Effector CD8-positive, alpha-beta T cell (primary cell): ENCODE results near the gene MUC5B.

Experiments
- DNase-seq: peaks from one replicate; lab custom pipeline; 2025; lab: John Stamatoyannopoulos, UW

Gene MUC5B

DNA sequence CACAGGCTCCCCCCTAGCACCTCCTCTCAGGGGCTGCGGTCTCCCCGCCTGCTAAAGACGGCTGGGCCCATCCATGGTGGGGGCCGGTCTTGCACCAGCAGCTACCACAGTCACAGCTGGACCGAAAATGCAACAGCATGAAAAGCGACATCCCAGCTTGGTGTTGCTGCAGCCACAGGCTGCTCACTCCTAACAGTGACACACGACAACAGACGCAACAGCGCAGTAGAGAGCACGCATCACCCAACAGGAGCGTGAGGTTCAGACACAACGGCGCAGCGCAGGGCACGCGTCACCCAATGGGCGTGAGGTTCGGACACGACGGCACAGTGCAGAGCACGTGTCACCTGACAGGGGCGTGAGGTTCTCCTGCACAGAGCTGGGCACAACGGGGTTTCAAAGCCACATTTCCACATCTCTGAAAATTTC lies 62.5 kb downstream of the MUC5B start:
- DNase-seq, result no peak

DNA sequence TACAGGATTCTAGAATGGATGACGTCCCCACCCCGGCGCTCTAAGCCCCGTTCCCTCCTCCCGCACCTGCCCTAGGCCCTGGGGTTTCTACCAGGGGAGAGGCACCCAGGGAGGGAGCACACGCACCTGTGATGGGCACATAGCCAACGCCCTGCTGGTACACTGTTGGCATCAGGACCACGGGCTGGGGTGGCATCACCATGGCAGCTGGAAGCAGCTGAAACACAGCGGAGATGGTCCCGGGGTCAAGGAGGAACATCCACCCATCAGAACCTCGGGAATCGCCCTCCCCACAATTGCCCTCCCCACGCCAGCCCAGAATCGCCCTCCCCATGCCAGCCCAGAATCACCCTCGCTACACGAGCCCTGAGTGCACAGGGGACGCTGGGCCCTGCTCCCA lies 63.0 kb downstream of the MUC5B start:
- DNase-seq, result no peak

DNA sequence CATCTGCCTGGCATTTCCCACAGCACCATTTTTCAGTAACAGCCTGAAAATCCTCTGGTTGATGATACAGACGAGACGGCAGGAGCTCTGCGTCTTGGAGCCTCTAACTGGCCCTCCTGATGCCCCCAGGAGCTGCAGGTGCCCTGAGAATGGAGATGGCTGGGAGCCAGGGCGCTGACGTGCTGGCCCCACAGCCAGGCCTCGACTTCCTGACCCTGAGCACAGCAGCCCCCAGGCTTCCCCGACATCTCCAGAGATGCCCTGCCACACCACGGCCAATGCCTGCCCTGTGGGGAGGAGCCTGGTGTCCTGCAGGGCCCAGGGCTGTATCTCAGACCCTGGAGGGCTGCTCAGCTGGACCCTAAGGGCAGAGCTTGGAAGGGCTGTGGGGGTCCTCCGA lies 65.1 kb downstream of the MUC5B start:
- no peak for DNase-seq

DNA sequence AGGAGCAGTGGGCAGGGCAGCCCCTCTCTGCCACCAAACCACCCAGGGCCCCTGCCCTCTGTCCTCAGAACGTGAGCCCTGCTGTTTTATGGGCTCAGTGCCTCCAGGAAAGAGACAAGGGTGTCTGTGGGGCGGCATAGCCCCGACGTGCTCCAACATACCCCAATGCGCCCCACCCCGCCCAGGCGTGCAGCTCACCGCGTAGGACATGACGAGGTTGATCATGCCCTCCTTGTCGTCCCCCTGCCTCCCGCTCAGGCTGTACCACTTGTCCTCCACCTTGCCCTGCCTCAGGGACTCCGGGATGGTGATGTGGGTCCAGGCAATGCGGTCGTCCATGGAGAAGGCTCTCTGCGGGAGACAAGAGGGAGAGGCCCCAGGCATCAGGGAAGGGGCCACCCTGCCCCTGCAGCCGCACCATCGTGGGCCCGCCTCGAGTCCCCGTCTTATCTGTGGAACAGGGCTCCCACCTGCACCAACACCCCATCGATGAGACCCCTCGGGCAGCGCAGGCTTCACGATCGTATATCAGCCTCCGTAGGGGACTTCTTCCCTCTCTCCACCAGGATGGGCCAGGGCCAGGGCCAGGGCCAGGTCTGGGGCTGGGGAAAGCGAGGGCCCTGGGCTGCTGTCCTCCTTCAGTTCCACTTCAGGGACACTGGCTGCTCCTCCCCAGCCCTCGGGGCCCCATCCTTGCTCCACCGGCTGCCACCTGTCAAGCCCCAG lies 65.7 kb downstream of the MUC5B start:
- DNase-seq, result no peak

DNA sequence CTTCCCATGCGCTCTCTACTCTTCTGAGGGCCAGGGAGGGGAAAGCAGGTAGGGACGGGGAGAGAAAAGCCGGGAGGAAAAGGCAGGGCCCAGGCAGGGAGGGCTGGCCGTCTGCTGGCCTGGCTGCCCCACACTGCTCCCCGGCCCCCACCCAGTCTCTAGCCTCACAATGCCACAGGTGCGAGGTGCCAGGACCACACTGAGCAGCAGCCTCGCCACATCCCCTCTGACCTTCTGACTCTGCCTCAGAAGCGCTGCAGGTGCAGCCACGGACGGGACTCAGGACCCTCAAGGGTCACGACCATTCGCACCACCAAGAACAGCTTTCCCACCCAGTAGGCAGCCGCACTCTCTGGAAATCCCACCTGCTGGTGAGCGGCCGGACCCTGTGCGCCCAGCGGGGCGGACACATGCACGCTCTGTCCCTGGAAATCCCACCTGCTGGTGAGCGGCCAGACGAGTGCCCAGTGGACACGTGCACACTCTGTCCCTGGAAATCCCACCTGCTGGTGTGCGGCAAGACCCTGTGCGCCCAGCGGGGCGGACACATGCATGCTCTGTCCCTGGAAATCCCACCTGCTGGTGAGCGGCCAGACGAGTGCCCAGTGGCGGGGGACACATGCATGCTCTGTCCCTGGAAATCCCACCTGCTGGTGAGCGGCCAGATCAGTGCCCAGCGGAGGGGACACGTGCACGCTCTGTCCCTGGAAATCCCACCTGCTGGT lies 66.5 kb downstream of the MUC5B start:
- no peak for DNase-seq

DNA sequence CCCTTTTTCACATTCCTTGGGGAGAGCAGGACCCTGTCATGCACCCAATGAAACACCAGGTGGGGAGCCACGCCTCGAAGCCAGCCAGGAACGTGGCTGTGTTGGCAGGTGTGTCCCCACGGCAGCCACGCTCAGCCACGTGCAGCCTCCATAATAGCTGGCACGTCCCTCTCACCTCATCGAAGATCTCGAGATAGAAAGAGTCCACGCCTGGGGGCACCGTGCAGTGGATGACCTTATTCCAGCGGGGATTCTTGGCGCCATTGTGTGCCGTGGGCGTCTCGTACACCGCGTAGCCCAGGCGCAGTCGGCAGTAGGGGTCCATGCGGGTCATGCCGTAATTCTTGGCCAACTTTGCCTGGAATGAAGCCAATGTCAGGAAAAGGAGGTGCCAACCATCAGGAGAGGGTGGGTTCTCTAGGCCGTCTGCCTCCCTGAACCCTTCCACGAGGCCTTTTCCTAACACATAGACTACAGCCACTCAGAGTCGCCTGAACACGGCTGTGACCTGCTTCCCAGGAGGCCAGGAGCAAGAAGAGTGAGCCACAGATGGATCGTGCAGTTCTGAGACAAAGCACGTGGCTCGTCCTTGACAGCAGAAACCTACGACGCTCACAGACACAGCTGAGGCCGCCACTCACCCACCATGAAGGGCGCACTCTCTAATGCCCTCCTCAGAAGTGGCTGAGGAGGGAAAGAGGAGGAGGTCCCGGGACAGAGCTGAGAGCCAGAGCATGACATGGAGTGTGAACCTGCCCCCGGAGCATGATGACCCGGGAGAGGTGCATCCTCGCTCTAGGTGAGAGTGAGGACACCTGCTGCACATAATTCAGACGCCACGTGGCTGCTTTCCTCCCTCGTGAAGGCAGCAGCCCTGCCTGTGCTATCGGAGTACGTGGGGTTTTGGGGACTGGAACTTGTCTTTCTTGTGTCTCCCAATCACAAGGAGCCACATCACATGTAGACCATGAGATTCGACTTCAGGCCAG lies 67.5 kb downstream of the MUC5B start:
- DNase-seq, result no peak

DNA sequence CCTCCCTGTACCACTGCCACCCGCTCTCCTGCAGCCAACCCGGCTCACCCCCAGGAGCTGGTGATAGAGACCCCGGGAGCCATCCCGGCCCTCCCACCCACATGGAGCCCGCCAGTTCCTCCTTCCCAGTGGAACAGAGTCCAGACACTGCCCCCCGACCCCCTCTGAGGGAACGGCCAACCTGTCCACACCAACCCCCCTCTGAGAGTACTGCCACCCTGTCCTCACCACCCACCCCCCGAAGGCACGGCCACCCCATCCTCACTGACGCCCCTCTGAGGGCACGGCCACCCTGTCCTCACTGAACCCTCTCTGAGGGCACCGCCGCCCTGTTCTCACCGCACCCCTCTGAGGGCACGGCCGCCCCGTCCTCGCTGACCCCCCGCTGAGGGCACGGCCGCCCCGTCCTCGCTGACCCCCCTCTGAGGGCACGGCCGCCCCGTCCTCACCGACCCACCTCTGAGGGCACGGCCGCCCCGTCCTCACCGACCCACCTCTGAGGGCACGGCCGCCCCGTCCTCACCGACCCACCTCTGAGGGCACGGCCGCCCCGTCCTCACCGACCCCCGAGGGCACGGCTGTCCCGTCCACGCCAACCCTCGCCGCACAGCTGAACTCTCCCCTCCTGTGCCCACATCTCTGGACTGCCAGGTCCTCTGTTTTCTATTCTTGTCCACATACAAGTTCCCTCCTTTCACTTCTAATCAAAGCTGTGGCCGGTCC lies 68.6 kb downstream of the MUC5B start:
- no peak for DNase-seq

DNA sequence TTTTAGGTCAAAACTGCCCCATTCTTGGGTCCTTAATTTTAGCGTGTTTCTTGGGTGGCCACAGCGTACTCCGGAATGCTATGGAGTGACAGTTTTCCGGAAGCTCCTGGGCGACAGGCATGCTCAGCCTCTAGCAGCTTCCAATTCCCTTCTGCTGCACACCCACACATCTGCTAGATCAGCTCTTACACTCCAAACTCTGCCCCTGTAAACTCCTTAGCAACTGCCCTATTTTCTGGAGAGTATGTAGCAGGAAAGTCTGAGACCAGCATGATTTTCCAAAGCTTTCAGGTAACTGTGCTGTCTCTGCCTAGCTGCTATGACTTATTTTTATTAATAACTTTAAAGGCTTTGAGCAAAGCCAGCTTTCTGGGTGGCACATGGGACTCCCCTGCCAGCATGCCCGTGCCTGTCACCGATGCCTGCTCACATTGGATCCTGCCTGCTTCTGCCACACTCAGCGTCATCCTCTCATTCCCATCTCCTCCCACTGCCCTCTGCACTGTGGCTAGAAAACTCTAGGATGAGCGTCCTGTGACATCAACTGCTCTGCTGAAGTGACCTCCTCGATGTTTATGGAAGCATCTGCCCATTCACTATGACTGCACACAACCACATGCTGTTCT lies 69.3 kb downstream of the MUC5B start:
- DNase-seq, result no peak

DNA sequence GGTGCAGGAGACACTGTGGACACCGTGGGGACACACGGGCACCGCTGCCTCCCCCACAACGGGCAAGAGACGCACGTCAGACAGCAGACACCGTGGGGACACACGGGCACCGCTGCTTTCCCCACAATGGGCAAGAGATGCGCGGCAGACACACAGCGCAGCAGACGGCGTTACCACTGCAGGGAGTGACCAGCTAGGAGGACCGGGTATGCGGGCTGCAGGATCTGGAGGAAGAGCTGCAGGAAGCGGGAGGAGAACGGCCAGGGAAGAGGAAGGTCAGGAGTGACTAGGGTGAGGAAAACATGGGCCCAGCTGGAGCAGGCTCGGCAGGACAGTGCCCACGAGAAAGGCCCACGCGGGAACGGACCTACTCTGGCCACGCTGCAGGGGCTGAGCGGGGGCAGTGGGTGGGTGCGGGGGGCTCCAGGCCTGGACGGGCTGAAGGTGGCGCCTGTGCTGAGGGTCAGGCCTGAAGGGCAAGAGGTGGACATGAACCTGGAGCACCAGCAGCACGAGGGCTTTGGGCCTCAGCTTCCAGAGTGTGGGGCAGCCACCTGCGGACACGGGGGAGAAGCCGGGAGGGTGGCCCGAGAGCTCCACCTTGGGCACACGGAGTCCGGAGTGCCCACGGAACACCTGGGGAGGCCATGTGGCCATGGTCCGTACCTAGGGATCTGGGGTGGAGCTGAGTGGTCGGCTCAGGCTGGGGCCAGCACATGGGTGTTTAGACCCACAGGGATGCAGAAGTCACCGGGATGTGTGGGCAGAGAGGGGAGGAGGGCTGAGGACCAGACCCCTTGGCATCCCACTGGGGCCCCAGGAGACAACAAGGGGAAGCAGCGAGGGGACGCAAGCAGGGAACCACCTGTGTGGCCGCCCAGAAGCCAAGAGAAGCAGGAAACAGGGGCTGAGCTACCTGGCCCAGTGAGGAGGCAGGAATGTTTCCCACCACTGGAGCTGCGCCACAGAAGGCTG lies 70.1 kb downstream of the MUC5B start:
- DNase-seq, result no peak

DNA sequence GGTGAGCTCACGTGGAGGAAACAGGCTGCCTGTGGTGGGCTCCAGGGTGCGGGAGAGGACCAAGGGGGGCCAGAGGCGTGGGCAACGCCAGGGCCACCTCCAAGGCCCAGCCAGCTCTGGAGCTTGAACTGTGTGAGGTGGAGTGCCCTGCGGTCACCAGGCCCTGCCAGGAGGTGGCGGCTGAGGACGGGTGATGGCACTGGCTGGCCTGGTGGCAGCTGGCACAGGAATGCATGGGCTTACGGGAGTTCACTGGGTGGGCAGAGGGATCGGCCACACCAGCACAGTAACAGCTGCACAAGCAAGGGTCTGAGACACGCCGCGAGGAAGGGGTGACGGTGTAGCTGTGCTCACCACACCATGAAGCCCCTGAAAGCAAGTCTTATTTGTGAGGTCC lies 70.8 kb downstream of the MUC5B start:
- DNase-seq, result no peak

DNA sequence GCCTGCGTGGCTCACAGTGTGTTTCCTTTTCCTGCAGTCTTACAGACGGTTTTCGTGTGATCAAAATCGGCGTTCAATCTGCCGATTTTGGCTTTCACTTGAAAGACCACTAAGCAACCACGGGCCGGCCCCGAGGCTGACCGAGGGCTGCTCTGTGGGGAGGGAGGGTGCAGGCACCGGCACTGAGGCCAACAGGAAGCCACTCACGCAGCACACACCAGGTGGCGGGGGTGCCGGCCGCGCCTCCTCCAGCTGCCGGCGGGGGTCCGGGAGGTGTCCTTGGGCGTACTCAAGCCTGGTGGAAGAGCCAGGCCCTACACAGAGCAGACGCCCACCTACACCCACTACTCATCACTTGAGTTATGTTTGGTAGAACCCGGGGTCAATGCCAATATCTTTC lies 72.2 kb downstream of the MUC5B start:
- DNase-seq, result no peak

DNA sequence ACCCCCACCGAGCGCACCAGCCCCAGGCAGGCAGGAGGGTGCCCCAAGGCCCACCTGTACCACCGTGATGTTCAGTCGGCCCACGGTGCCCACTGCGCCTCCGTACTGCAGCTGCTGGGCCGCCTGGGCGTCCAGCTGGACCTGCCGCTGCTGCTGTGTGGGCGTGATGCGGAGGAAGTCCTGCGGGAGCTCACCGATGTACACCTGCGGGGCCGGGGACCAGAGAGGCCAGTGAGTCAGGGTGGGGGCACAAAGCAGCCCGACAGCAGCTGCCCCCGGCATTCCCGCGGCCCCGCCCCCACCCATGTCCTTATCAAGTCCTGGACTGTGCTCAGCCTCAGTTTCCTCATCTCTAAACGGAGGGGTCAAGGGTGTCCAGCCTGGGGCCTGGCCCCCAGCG lies 72.7 kb downstream of the MUC5B start:
- DNase-seq, result no peak

DNA sequence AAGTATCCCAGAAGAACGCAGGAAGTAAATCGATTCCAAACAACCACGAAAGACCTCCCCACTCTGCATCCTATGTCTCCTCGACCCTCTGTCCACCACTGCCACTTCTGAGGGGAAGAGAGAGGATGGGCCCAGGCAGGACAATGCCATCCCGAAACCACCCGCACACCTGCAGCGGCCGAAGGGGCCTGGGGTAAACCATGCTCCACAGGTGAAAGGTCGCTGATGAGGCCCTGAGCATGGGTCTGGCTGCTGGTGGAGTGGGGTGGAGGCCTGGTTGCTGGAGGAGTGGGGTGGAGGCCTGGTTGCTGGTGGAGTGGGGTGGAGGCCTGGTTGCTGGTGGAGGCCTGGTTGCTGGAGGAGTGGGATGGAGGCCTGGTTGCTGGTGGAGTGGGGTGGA lies 73.4 kb downstream of the MUC5B start:
- DNase-seq, result no peak

DNA sequence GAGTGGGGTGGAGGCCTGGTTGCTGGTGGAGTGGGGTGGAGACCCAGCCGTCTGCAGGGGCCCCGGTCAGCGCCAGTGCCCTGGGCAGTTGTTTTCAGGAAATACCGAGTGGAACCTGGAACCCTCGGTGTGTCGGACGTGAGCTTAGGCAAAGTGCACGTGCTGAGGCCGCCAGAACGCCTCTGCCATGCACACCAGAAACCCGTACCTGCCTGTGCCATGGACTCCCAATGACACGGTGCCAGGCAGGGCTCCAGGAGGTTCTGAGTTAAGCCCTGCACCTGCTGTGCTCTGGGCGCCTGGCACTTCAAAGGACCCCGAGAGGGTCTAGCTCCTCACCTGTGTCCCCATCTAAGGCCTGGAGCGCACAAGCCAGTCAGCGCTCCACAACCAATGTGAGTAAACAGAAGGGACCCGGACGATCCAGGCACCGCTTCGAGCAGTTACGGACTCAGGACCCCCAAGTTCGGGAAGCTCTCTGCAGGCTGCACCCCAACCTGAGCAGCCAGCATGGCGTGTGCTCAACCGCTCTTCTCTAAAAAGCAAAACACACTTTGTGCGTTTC lies 74.2 kb downstream of the MUC5B start:
- DNase-seq, result no peak

DNA sequence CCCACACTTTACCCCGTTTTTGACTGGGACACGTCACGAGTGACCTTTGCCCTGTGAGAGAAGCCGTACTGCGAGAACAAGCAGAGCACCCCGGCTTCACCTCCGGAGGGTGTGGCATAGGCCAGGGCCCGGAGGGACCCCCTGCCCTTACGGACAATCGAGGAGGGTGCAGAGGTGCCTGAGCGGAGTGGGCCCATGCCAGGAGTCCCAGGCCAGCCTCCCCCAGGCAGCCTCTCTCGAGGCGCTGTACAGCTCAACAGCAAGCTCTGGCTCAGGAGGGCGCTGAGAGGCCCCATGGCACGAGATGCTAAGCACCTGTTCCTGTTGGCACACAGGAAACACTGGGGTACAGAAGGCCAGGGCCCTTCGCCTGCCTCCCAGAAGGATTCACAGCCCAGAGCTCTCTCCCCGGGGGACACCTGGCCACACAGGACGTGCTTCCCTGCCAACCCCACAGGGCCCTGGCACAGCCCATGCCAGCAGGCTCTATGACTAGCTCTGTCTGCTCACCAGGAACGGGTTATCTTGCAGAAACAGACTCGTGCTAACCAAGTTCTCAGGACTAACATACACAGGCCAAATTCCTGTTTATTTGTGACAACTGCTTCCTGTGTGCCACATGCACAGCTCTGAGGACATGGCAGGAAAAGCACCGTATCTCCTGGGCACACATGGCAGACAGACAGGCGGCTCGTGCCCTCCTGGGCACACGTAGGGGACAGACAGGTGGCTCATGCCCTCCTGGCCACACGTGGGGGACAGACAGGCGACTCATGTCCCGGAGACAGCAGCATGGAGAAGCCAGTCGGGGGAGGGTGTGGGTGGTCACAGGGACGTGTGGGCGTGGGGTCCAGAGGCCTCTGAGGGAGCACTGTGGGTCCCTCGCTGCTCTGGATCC lies 75.0 kb downstream of the MUC5B start:
- DNase-seq, result no peak

DNA sequence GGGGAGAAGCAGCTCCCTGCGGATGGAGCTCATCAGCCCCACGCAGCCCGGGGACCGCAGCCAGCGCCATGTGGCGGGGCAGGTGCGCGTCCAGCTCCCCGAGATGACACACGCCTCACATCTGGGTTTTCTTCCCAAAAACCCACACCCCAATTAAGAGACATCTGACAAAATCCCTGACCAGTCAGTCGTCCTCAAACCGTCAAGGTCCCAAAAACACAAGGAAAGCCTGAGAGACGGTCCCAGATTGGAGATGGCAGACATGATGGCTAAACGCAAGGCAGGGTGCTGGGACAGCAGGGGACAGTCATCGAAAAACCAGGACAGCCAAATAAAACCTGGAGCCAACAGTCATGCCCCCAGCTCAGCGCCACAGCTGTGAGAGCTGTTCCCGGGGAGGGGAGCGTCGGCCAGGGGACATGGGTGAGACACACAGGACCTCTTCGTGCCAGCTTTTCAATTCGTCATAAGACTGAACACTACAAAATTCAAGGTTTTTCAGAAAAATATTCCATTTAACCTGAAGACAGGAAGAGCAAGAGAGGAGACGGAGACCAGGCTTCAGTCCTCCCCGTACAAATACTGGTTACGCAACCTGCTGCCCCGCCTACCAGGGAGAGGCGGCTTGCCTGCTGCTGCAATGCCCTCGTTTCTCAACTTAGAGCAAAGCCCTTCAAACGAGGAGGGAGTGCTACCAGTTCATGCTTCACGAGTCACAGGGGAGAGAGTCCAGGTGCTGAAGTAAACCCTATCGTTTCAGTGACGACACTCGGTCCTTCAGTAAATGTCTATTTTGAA lies 76.0 kb downstream of the MUC5B start:
- DNase-seq, result no peak

DNA sequence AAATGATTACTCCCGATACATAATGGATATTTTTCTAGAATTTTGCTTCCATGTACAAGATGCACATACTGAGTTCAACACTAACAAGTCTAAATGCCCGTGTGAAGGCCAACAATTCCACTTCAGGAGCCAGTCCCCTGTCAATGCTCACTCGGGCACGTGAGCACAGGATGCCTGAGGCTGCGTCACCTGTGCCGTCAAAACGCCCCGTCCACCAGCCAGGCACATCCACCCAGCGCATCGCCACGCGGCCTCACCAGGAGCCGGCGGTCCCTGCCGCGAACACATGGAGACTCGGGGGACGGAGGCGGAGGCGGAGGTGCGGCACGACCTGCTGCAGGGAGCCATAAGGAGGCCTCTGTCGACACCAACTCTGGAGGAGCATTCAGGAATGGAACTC lies 76.8 kb downstream of the MUC5B start:
- DNase-seq, result no peak

DNA sequence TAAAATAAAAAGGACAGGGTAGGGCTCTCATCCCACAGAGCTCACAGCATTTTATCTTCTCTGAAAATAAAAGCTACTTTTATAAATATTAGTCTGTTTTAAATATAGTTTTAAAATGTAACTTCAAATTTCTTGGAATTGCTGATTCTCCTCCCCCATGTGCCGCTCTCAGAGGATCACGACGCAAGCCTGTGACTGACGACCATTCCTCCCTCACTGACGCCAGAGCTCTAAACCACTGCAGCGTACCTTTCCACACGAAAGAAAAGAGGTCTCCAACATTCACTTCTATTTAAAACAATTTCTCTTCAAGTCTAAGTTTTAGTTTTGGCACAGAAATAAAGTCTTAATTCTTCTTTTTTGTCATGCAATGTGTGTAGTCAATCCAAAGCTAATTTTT lies 77.3 kb downstream of the MUC5B start:
- no peak for DNase-seq
